Keratinocyte (primary cell): ENCODE measurements around the gene CGN.

Source experiments
- EZH2 ChIP-seq: IDR thresholded peaks from one replicate; pipeline ENCODE4 v1.6.1; 2012; ENCODE audit warnings: inconsistent platforms, mild to moderate bottlenecking, low read length, moderate library complexity
- TF ChIP-seq, protein P1 (sequence below), 3 experiments: IDR thresholded peaks in 1 of 3; conservative IDR thresholded peaks in 1 of 3; optimal IDR thresholded peaks in 1 of 3; 2 replicates in 2 of 3; 3 replicates in 1 of 3; pipeline versions ENCODE3 to v1.5.1; 2011; ENCODE audit warnings: low read length in 3 of 3, mild to moderate bottlenecking in 3 of 3, moderate library complexity in 2 of 3, control low read depth in 1 of 3, inconsistent platforms in 1 of 3; ENCODE audit not compliant: insufficient read depth in 2 of 3; ENCODE audit errors: extremely low read depth in 1 of 3

DNA sequence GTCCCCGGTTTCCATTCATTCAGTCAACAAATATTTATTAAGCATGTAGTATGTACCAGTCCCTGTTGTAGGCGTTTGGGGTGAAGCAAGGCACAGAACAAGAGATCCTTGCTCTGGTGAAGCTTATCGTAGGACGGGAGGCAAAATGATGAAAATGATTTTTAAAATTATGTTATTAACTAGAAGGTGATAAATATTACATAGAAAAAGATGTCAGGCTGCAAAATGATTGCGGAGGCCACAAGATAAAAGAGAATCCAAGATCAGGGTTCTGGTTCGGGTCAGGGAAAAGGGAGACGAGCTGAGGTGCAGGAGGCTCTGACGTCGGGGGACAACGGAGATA is 602 bp upstream of the CGN start:
- TF ChIP-seq, protein P1, sequence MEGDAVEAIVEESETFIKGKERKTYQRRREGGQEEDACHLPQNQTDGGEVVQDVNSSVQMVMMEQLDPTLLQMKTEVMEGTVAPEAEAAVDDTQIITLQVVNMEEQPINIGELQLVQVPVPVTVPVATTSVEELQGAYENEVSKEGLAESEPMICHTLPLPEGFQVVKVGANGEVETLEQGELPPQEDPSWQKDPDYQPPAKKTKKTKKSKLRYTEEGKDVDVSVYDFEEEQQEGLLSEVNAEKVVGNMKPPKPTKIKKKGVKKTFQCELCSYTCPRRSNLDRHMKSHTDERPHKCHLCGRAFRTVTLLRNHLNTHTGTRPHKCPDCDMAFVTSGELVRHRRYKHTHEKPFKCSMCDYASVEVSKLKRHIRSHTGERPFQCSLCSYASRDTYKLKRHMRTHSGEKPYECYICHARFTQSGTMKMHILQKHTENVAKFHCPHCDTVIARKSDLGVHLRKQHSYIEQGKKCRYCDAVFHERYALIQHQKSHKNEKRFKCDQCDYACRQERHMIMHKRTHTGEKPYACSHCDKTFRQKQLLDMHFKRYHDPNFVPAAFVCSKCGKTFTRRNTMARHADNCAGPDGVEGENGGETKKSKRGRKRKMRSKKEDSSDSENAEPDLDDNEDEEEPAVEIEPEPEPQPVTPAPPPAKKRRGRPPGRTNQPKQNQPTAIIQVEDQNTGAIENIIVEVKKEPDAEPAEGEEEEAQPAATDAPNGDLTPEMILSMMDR (optimal IDR thresholded peaks at IDR 0.05 in 1 of 3, IDR thresholded peaks at IDR 0.05 in 1 of 3, conservative IDR thresholded peaks at IDR 0.05 in 1 of 3; ENCODE audit: extremely low read depth in 1 of 3, insufficient read depth in 2 of 3, low read length in 3 of 3), result no peak
- TF ChIP-seq EZH2, result no peak
